H1 (cell line): Measurements from ENCODE around the gene OR52B6.

Experiments used
- CTCF ChIP-seq, 3 experiments: IDR thresholded peaks; 1 replicate in 2 of 3; 2 replicates in 1 of 3; pipeline versions ENCODE4 v1.5.1 to v1.6.1; 2011; ENCODE audit warnings: low read length in 3 of 3, mild to moderate bottlenecking in 3 of 3, inconsistent platforms in 2 of 3, low read depth in 1 of 3, moderate library complexity in 1 of 3; ENCODE audit not compliant: insufficient read depth in 1 of 3; ENCODE audit errors: control extremely low read depth in 1 of 3
- SIX5 ChIP-seq: IDR thresholded peaks from 2 replicates; pipeline ENCODE4 v1.6.1; 2011; ENCODE audit warnings: mild to moderate bottlenecking, low read depth, low read length
- TAF1 ChIP-seq: IDR thresholded peaks from 2 replicates; pipeline ENCODE4 v1.6.1; 2011; ENCODE audit warnings: mild to moderate bottlenecking, low read depth, low read length
- TBP ChIP-seq: IDR thresholded peaks from 2 replicates; pipeline ENCODE4 v1.6.1; 2011; ENCODE audit warnings: low read depth, low read length, improper control_type of control experiment
- TCF12 ChIP-seq: IDR thresholded peaks from 2 replicates; pipeline ENCODE4 v1.6.1; 2011; ENCODE audit warnings: low read depth, mild to moderate bottlenecking, low read length
- TEAD4 ChIP-seq: IDR thresholded peaks from 2 replicates; pipeline ENCODE4 v1.6.1; 2012; ENCODE audit warnings: low read depth, low read length, inconsistent platforms, mixed read lengths

- TF ChIP-seq SIX5 (no peak), CTCF (IDR thresholded peaks at IDR 0.05; ENCODE audit: control extremely low read depth in 1 of 3, insufficient read depth in 1 of 3, low read depth in 1 of 3, low read length in 3 of 3) (no peak), TCF12 (no peak), TBP (no peak; the same call in 1 of the 2 replicates), TAF1 (no peak), TEAD4 (no peak)
These were observed 16.0 kb downstream of the OR52B6 start, which contains the start of gene TRIM6 for GRCh38 chr11:5596607-5597201.
